ENCODE data around the gene NELFA. TPM values are rescaled to one million over a fixed set of nuclear protein-coding genes. Genes with fewer than 3 reads are reported as not detected.

NELFA gene
- total and polyA plus RNA-seq, 10 of the 15 experiments (the other 5 are each of a cell fraction or from before 2014, with no cell fraction given): 0.39 to 38.6 (median 16.7) TPM

GRCh38 chr4:1973661-1974060 is 35.1 kb downstream of the NELFA start:
- no peak overlapping the region for H3K4me2 ChIP-seq (ENCODE audit: control insufficient read depth, insufficient read depth)
- RAD21 ChIA-PET (ENCODE audit: unreplicated experiment): no interaction called here
- H3K9ac ChIP-seq (ENCODE audit: control insufficient read depth, insufficient read depth, low read length): no peak overlapping the region
- CTCF ChIA-PET: no interaction called here
- BruUV-seq (replicated peaks): no TSS peak
- no peaks in the 10 kb centered on the region for H3K79me2 ChIP-seq (ENCODE audit: control insufficient read depth, insufficient read depth, low read length)
- H3K4me1 ChIP-seq (ENCODE audit: control insufficient read depth, insufficient read depth, low read length): no peaks in the 10 kb centered on the region
- no peaks in the 10 kb centered on the region for H3K9me3 ChIP-seq (replicated peaks; ENCODE audit: control insufficient read depth, insufficient read depth, low read length)
- H3K36me3 ChIP-seq (ENCODE audit: control insufficient read depth in 2 of 2, insufficient read depth in 2 of 2, low read length in 1 of 2): peaks cover 28 to 49% of the 10 kb centered on the region in 2 experiments
- SMC1A ChIA-PET (ENCODE audit: uncharacterized antibody, unreplicated experiment): no interaction called here
- no peak overlapping the region for H3K4me3 ChIP-seq
- intact Hi-C loops (cut with micrococcal nuclease; ENCODE audit: unreplicated experiment): no loop called here
- in situ Hi-C loops (cut with MboI): no loop called here
- no peaks in the 10 kb centered on the region for H4K20me1 ChIP-seq (ENCODE audit: control insufficient read depth, insufficient read depth)
- POLR2A ChIA-PET: no interaction called here
- no peak overlapping the region for H2AFZ ChIP-seq (ENCODE audit: control insufficient read depth, low read depth, low read length)
- no peak for DNase-seq (ENCODE audit: low read depth, low spot score)
- no peak overlapping the region for H3K27ac ChIP-seq (ENCODE audit: control insufficient read depth, insufficient read depth)
- H3K27me3 ChIP-seq (replicated peaks in 1 of 2; ENCODE audit: control insufficient read depth in 2 of 2, insufficient read depth in 2 of 2, low read length in 1 of 2): no peaks in the 10 kb centered on the region
- ATAC-seq: no peak
- 98% methylated on average over 18 of the region's 18 CpGs for WGBS (ENCODE audit: insufficient coverage, insufficient replicate concordance, low lambda C conversion rate, missing lambda C conversion rate)
- no peak for FAIRE-seq
- TF ChIP-seq MEF2A (IDR thresholded peaks at IDR 0.05; ENCODE audit: insufficient read depth, low read depth, low read length) (no peak), TARDBP (IDR thresholded peaks at IDR 0.05; ENCODE audit: borderline replicate concordance) (no peak), STAT3 (IDR thresholded peaks at IDR 0.05; ENCODE audit: low read depth, low read length) (no peak), SIX5 (IDR thresholded peaks at IDR 0.05; ENCODE audit: low read depth, low read length, severe bottlenecking) (no peak), BACH1 (IDR thresholded peaks at IDR 0.05; ENCODE audit: borderline replicate concordance) (no peak), STAT1 (conservative IDR thresholded peaks at IDR 0.05) (no peak), SREBF1 (IDR thresholded peaks at IDR 0.05; ENCODE audit: low read length) (no peak), ZSCAN29 (IDR thresholded peaks at IDR 0.05) (no peak), FOXK2 (IDR thresholded peaks at IDR 0.05) (no peak), POU2F2 (IDR thresholded peaks at IDR 0.05; ENCODE audit: borderline replicate concordance, low read depth, low read length) (no peak)
- TF ChIP-seq, protein P1, sequence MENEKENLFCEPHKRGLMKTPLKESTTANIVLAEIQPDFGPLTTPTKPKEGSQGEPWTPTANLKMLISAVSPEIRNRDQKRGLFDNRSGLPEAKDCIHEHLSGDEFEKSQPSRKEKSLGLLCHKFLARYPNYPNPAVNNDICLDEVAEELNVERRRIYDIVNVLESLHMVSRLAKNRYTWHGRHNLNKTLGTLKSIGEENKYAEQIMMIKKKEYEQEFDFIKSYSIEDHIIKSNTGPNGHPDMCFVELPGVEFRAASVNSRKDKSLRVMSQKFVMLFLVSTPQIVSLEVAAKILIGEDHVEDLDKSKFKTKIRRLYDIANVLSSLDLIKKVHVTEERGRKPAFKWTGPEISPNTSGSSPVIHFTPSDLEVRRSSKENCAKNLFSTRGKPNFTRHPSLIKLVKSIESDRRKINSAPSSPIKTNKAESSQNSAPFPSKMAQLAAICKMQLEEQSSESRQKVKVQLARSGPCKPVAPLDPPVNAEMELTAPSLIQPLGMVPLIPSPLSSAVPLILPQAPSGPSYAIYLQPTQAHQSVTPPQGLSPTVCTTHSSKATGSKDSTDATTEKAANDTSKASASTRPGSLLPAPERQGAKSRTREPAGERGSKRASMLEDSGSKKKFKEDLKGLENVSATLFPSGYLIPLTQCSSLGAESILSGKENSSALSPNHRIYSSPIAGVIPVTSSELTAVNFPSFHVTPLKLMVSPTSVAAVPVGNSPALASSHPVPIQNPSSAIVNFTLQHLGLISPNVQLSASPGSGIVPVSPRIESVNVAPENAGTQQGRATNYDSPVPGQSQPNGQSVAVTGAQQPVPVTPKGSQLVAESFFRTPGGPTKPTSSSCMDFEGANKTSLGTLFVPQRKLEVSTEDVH (IDR thresholded peaks at IDR 0.05; ENCODE audit: low read depth, partially characterized antibody): no peak
- TF ChIP-seq, protein P2, sequence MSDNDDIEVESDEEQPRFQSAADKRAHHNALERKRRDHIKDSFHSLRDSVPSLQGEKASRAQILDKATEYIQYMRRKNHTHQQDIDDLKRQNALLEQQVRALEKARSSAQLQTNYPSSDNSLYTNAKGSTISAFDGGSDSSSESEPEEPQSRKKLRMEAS (IDR thresholded peaks at IDR 0.05; ENCODE audit: low read depth, low read length): no peak
- TF ChIP-seq, protein P3, sequence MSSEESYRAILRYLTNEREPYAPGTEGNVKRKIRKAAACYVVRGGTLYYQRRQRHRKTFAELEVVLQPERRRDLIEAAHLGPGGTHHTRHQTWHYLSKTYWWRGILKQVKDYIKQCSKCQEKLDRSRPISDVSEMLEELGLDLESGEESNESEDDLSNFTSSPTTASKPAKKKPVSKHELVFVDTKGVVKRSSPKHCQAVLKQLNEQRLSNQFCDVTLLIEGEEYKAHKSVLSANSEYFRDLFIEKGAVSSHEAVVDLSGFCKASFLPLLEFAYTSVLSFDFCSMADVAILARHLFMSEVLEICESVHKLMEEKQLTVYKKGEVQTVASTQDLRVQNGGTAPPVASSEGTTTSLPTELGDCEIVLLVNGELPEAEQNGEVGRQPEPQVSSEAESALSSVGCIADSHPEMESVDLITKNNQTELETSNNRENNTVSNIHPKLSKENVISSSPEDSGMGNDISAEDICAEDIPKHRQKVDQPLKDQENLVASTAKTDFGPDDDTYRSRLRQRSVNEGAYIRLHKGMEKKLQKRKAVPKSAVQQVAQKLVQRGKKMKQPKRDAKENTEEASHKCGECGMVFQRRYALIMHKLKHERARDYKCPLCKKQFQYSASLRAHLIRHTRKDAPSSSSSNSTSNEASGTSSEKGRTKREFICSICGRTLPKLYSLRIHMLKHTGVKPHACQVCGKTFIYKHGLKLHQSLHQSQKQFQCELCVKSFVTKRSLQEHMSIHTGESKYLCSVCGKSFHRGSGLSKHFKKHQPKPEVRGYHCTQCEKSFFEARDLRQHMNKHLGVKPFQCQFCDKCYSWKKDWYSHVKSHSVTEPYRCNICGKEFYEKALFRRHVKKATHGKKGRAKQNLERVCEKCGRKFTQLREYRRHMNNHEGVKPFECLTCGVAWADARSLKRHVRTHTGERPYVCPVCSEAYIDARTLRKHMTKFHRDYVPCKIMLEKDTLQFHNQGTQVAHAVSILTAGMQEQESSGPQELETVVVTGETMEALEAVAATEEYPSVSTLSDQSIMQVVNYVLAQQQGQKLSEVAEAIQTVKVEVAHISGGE (CRISPR knock-in tag; IDR thresholded peaks at IDR 0.05): no peak
- TF ChIP-seq, protein P4, sequence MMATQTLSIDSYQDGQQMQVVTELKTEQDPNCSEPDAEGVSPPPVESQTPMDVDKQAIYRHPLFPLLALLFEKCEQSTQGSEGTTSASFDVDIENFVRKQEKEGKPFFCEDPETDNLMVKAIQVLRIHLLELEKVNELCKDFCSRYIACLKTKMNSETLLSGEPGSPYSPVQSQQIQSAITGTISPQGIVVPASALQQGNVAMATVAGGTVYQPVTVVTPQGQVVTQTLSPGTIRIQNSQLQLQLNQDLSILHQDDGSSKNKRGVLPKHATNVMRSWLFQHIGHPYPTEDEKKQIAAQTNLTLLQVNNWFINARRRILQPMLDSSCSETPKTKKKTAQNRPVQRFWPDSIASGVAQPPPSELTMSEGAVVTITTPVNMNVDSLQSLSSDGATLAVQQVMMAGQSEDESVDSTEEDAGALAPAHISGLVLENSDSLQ (IDR thresholded peaks at IDR 0.05): no peak
- TF ChIP-seq, protein P5, sequence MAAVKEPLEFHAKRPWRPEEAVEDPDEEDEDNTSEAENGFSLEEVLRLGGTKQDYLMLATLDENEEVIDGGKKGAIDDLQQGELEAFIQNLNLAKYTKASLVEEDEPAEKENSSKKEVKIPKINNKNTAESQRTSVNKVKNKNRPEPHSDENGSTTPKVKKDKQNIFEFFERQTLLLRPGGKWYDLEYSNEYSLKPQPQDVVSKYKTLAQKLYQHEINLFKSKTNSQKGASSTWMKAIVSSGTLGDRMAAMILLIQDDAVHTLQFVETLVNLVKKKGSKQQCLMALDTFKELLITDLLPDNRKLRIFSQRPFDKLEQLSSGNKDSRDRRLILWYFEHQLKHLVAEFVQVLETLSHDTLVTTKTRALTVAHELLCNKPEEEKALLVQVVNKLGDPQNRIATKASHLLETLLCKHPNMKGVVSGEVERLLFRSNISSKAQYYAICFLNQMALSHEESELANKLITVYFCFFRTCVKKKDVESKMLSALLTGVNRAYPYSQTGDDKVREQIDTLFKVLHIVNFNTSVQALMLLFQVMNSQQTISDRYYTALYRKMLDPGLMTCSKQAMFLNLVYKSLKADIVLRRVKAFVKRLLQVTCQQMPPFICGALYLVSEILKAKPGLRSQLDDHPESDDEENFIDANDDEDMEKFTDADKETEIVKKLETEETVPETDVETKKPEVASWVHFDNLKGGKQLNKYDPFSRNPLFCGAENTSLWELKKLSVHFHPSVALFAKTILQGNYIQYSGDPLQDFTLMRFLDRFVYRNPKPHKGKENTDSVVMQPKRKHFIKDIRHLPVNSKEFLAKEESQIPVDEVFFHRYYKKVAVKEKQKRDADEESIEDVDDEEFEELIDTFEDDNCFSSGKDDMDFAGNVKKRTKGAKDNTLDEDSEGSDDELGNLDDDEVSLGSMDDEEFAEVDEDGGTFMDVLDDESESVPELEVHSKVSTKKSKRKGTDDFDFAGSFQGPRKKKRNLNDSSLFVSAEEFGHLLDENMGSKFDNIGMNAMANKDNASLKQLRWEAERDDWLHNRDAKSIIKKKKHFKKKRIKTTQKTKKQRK (IDR thresholded peaks at IDR 0.05; ENCODE audit: low read depth, low read length): no peak

Data from GM12878 (cell line).